Testis (tissue), 2 donors: Measurements from ENCODE around the gene GPRASP2.
"Not testable (repeated sequence)": the region's sequence is repeated elsewhere in the genome, so short reads cannot be mapped to it uniquely, and the experiment has no call there.

Experiments
- CTCF ChIP-seq, 3 experiments: fragments of 450-650 bp in 2 of 3; fragments of 200-600 bp in 1 of 3; sonication (generic) in 1 of 3; IDR thresholded peaks; one replicate each; pipeline ENCODE4 v1.5.1; 2016 to 2019; ENCODE audit warnings: antibody characterized with exemption in 3 of 3, mild to moderate bottlenecking in 2 of 3, moderate library complexity in 1 of 3
- POLR2A ChIP-seq: fragments of 450-650 bp; IDR thresholded peaks from one replicate; pipeline ENCODE4 v1.6.1; 2017; ENCODE audit warnings: antibody characterized with exemption, mild to moderate bottlenecking, moderate library complexity

GRCh38 chrX:102721169-102721506 lies 8.9 kb downstream of the GPRASP2 start:
- not testable (repeated sequence) for TF ChIP-seq CTCF (IDR thresholded peaks at IDR 0.05); POLR2A
